Neuronal stem cell (in vitro differentiated cells): ENCODE data around the gene GPC5.

Source experiments
- DNase-seq: peaks from one replicate; pipeline ENCODE4 v3.0.0-alpha.2; 2013; ENCODE audit warnings: low spot score
- H2AFZ ChIP-seq: one replicate; pipeline ENCODE4 v1.6.1; 2013; ENCODE audit warnings: mild to moderate bottlenecking, low read length, inconsistent platforms
- H2AK5ac ChIP-seq: 2 replicates; pipeline ENCODE4 v1.6.1; 2013; ENCODE audit warnings: low read depth, mild to moderate bottlenecking, inconsistent platforms, low read length, moderate library complexity, mixed read lengths
- H2BK120ac ChIP-seq: 2 replicates; pipeline ENCODE4 v1.6.1; 2013; ENCODE audit warnings: low read depth, mild to moderate bottlenecking, inconsistent platforms, low read length, moderate library complexity, mixed read lengths
- H2BK12ac ChIP-seq: one replicate; pipeline ENCODE4 v1.6.1; 2013; ENCODE audit warnings: low read length, inconsistent platforms
- H2BK15ac ChIP-seq: 2 replicates; pipeline ENCODE4 v1.6.1; 2013; ENCODE audit warnings: mild to moderate bottlenecking, low read length, inconsistent platforms, mixed read lengths
- H2BK5ac ChIP-seq: one replicate; pipeline ENCODE4 v1.6.1; 2013; ENCODE audit warnings: inconsistent platforms, mild to moderate bottlenecking, low read length, moderate library complexity
- H3K14ac ChIP-seq: one replicate; pipeline ENCODE4 v1.6.1; 2013; ENCODE audit warnings: low read length, inconsistent platforms
- H3K18ac ChIP-seq: 2 replicates; pipeline ENCODE4 v1.6.1; 2013; ENCODE audit warnings: low read length, inconsistent platforms
- H3K23ac ChIP-seq: 2 replicates; pipeline ENCODE4 v1.6.1; 2013; ENCODE audit warnings: low read depth, mild to moderate bottlenecking, mixed read lengths, low read length, inconsistent platforms; ENCODE audit not compliant: poor library complexity
- H3K27ac ChIP-seq: replicated peaks from 3 replicates; pipeline ENCODE4 v1.5.1; 2013; ENCODE audit warnings: low read length, inconsistent platforms
- H3K27me3 ChIP-seq, 3 experiments: 2 replicates each; pipeline ENCODE4 v1.6.1; 2013; ENCODE audit warnings: low read length in 3 of 3, mild to moderate bottlenecking in 2 of 3, inconsistent platforms in 1 of 3, low read depth in 1 of 3, mixed read lengths in 1 of 3, moderate library complexity in 1 of 3; ENCODE audit not compliant: control insufficient read depth in 3 of 3, insufficient read depth in 3 of 3
- H3K36me3 ChIP-seq, 2 donors: replicated peaks in 1 of 2; 2 replicates each; pipeline ENCODE4 v1.6.1; 2013; ENCODE audit warnings: low read length in 2 of 2; ENCODE audit not compliant: control insufficient read depth in 2 of 2, insufficient read depth in 2 of 2
- H3K4ac ChIP-seq: 2 replicates; pipeline ENCODE4 v1.6.1; 2013; ENCODE audit warnings: inconsistent platforms, mild to moderate bottlenecking, low read length, moderate library complexity
- H3K4me1 ChIP-seq, 2 donors: 1 replicate in 1 of 2; 2 replicates in 1 of 2; pipeline ENCODE4 v1.6.1; 2013; ENCODE audit warnings: low read length in 2 of 2, low read depth in 1 of 2; ENCODE audit not compliant: control insufficient read depth in 2 of 2, insufficient read depth in 1 of 2
- H3K4me2 ChIP-seq: one replicate; pipeline ENCODE4 v1.6.1; 2013; ENCODE audit warnings: mild to moderate bottlenecking, low read length, inconsistent platforms; ENCODE audit not compliant: insufficient read depth, poor library complexity, severe bottlenecking
- H3K4me3 ChIP-seq, 2 donors: 2 replicates each; pipeline ENCODE4 v1.5.1; 2013; ENCODE audit warnings: low read length in 2 of 2, mild to moderate bottlenecking in 2 of 2, inconsistent platforms in 1 of 2, moderate library complexity in 1 of 2
- H3K79me1 ChIP-seq: one replicate; pipeline ENCODE4 v1.6.1; 2013; ENCODE audit warnings: low read depth, mild to moderate bottlenecking, inconsistent platforms, low read length, moderate library complexity
- H3K9ac ChIP-seq: one replicate; pipeline ENCODE4 v1.6.1; 2013; ENCODE audit warnings: mild to moderate bottlenecking, low read depth, low read length, inconsistent platforms; ENCODE audit not compliant: poor library complexity
- H3K9me3 ChIP-seq, 2 donors: replicated peaks in 1 of 2; 2 replicates each; pipeline versions ENCODE3 to v1.6.1; 2013; ENCODE audit warnings: low read length in 2 of 2, mild to moderate bottlenecking in 2 of 2, inconsistent platforms in 1 of 2, low read depth in 1 of 2, mixed read lengths in 1 of 2, moderate library complexity in 1 of 2; ENCODE audit not compliant: control insufficient read depth in 2 of 2, insufficient read depth in 1 of 2
- H4K8ac ChIP-seq: one replicate; pipeline ENCODE4 v1.6.1; 2013; ENCODE audit warnings: low read depth, mild to moderate bottlenecking, inconsistent platforms, low read length, moderate library complexity
- H4K91ac ChIP-seq: one replicate; pipeline ENCODE4 v1.6.1; 2013; ENCODE audit warnings: low read length, low read depth, mild to moderate bottlenecking, inconsistent platforms; ENCODE audit not compliant: poor library complexity
- WGBS, 2 donors: extraction: QIAGEN DNeasy Blood & Tissue Kit; methylation state at CpG; one replicate each; pipeline ENCODE4 v1.1.7; 2013; ENCODE audit warnings: missing lambda C conversion rate in 2 of 2, mixed read lengths in 1 of 2; ENCODE audit not compliant: insufficient read length in 2 of 2, insufficient replicate concordance in 1 of 2; ENCODE audit errors: extremely low coverage in 2 of 2; 5-methylcytosine and 5-hydroxymethylcytosine counted together

Gene GPC5

DNA sequence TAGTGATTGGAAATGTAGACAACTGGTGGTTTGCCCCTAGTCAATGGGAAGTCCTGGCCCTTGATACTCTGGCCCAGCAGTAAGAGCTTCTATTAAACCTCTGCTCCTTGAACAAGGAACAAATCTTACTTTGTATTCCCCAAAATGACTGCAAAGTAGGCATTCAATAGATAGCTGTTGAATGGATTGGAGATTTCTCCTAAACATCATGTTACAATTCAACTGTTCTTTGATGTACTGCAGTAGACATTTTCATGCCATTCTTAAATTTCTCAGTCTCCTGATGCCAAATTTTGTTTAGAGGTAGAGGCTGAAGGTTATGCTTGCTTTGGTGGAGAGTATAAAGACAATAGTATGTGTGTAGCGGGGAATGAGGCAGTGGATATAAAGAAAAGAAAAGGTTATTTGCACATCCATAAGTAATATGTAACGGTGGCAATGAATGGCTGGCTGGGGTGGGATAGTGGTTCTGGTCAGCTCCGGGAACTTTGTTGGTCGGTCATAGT lies 38.1 kb upstream of the GPC5 start:
- DNase-seq: no peak

DNA sequence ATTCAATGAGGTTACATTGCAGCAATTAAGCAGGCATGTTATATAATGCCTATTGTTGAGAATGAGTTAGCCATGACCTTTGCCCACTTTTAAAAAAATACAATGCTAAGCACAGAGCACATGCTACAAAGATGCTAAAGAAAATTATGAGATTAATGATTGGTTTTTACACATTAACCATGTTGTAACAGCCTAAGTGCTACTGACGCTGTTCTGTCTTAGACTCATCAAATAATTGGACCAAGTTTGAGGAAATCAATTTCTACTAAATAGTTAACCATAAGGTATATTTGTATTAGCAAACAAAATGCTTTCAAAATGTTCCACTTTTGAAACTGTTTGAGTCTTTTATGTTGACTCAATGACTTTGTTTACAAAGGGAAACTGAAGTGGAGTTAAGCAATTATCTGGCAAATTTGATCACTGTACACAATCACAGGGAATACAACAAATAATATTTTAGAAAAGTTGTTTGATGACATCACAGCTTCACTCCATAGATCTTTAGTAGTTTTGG lies 36.6 kb upstream of the GPC5 start:
- H2BK12ac ChIP-seq: no peak overlapping the region
- no peak overlapping the region for H3K4me2 ChIP-seq
- H3K27me3 ChIP-seq: no peaks in the 10 kb centered on the region
- no peaks in the 10 kb centered on the region for H3K4me1 ChIP-seq
- H3K9me3 ChIP-seq: no peaks in the 10 kb centered on the region
- no peak overlapping the region for H3K14ac ChIP-seq
- H3K36me3 ChIP-seq: peaks cover 8 to 16% of the 10 kb centered on the region in 2 donors
- H2BK120ac ChIP-seq: no peak overlapping the region
- no peak overlapping the region for H2AK5ac ChIP-seq
- no peak overlapping the region for H2BK15ac ChIP-seq
- no peak overlapping the region for H4K91ac ChIP-seq
- no peak overlapping the region for H3K18ac ChIP-seq
- no peak overlapping the region for H3K4ac ChIP-seq
- no peak overlapping the region for H3K27ac ChIP-seq
- no peak overlapping the region for H3K23ac ChIP-seq
- no peak overlapping the region for H3K4me3 ChIP-seq
- H4K8ac ChIP-seq: no peak overlapping the region
- H3K79me1 ChIP-seq: no peaks in the 10 kb centered on the region
- H2AFZ ChIP-seq: no peak overlapping the region
- DNase-seq: no peak
- no peak overlapping the region for H3K9ac ChIP-seq
- no peak overlapping the region for H2BK5ac ChIP-seq
- no CpG with 5 or more reads among the region's 1 CpG for WGBS, 2 donors

More for the DNA sequence above, 38.1 kb upstream of the GPC5 start:
- H3K4me1 ChIP-seq: no peaks in the 10 kb centered on the region
- H2BK15ac ChIP-seq: no peak overlapping the region
- H3K27me3 ChIP-seq: no peaks in the 10 kb centered on the region
- H3K4ac ChIP-seq: no peak overlapping the region
- H2AFZ ChIP-seq: no peak overlapping the region
- no peaks in the 10 kb centered on the region for H3K79me1 ChIP-seq
- no peak overlapping the region for H3K9ac ChIP-seq
- H3K4me2 ChIP-seq: no peak overlapping the region
- no peak overlapping the region for H3K4me3 ChIP-seq
- no peak overlapping the region for H2AK5ac ChIP-seq
- H2BK120ac ChIP-seq: no peak overlapping the region
- H4K8ac ChIP-seq: no peak overlapping the region
- H4K91ac ChIP-seq: no peak overlapping the region
- H3K23ac ChIP-seq: no peak overlapping the region
- no peaks in the 10 kb centered on the region for H3K9me3 ChIP-seq
- WGBS, 2 donors: no CpG with 5 or more reads among the region's 4 CpGs
- H3K36me3 ChIP-seq: peaks cover 14 to 31% of the 10 kb centered on the region in 2 donors
- no peak overlapping the region for H2BK5ac ChIP-seq
- no peak overlapping the region for H2BK12ac ChIP-seq
- no peak overlapping the region for H3K14ac ChIP-seq
- H3K27ac ChIP-seq: no peak overlapping the region
- H3K18ac ChIP-seq: no peak overlapping the region

DNA sequence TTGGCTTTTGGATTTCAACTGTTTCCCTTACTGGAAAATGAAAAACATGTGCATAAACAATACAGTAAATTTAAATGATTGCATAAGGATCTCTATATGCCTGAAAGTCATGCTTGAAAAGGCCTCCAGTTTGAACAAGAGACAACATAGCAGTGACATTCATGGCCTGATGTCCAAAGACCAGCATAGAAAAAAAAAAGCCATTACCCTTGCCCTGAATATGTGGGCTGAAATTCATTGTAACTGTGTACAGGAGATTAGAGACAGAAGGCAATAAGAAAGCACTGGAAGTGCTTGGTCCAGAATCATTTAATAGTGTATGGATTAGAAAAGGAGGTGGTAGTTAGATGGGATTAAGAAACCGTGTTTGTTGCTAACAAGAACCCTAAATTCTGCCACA lies 35.5 kb upstream of the GPC5 start:
- H3K18ac ChIP-seq: no peak overlapping the region
- H3K23ac ChIP-seq: no peak overlapping the region
- H3K27ac ChIP-seq: no peak overlapping the region
- no peaks in the 10 kb centered on the region for H3K27me3 ChIP-seq
- H3K14ac ChIP-seq: no peak overlapping the region
- no peak overlapping the region for H3K4me2 ChIP-seq
- H4K91ac ChIP-seq: no peak overlapping the region
- no peak overlapping the region for H4K8ac ChIP-seq
- H3K9me3 ChIP-seq: no peaks in the 10 kb centered on the region
- H2BK15ac ChIP-seq: no peak overlapping the region
- no peak overlapping the region for H3K4me3 ChIP-seq
- H2BK12ac ChIP-seq: no peak overlapping the region
- WGBS, 2 donors: no CpG with 5 or more reads among the region's 1 CpG
- H3K4ac ChIP-seq: no peak overlapping the region
- H3K36me3 ChIP-seq: peaks cover 0 to 5% of the 10 kb centered on the region in 2 donors
- no peaks in the 10 kb centered on the region for H3K79me1 ChIP-seq
- H2AFZ ChIP-seq: no peak overlapping the region
- H2AK5ac ChIP-seq: no peak overlapping the region
- no peak overlapping the region for H2BK120ac ChIP-seq
- H3K9ac ChIP-seq: no peak overlapping the region
- no peaks in the 10 kb centered on the region for H3K4me1 ChIP-seq
- H2BK5ac ChIP-seq: no peak overlapping the region
- DNase-seq: no peak

DNA sequence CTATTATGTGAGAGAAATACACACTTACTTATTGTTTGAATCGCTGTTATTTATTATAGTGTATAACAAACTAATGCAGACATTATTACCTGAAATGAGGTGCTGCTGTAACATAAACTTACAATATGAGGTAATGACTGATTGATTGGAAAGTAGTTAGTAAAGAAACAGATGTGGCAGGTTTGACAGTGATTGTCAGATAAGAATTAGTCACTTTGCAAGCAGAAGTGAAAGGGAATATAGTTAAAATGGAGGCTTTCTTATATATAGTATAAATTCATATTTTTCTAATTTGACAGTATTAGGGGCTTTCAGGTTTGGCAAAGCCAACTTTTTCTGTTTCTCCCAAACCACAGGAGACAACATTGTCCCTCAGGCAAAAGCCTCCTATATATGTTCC lies 30.3 kb upstream of the GPC5 start:
- Histone ChIP-seq H3K14ac (no peak overlapping the region), H3K36me3 (no peaks in the 10 kb centered on the region), H2BK5ac (no peak overlapping the region), H3K79me1 (no peaks in the 10 kb centered on the region), H3K23ac (no peak overlapping the region), H3K18ac (no peak overlapping the region), H3K4ac (no peak overlapping the region), H4K91ac (no peak overlapping the region), H3K4me1 (no peaks in the 10 kb centered on the region), H3K4me3 (no peak overlapping the region), H3K9me3 (no peaks in the 10 kb centered on the region), H2AK5ac (no peak overlapping the region), H2BK12ac (no peak overlapping the region), H4K8ac (no peak overlapping the region), H3K4me2 (no peak overlapping the region), H2AFZ (no peak overlapping the region), H3K27ac (no peak overlapping the region), H2BK15ac (no peak overlapping the region), H3K27me3 (no peaks in the 10 kb centered on the region), H2BK120ac (no peak overlapping the region), H3K9ac (no peak overlapping the region)
- no peak for DNase-seq
- WGBS, 2 donors: no CpG with 5 or more reads among the region's 1 CpG
